ENCODE data around the gene GRIP1.

Gene GRIP1

GRCh38 chr12:66647034-66647691, 31.7 kb downstream of the GRIP1 start:
- no peak for DNase-seq (ENCODE audit: low read depth in 2 of 2)

- no peak for DNase-seq (ENCODE audit: low read depth in 2 of 2)
These were observed 34.7 kb downstream of the GRIP1 start for GRCh38 chr12:66644151-66644550.

- no peak for DNase-seq (ENCODE audit: low read depth in 2 of 2)
These were observed 38.0 kb downstream of the GRIP1 start for GRCh38 chr12:66640691-66641460.

- no peak for DNase-seq (ENCODE audit: low read depth in 2 of 2)
These were observed 40.2 kb downstream of the GRIP1 start for GRCh38 chr12:66638666-66639065.

GRCh38 chr12:66637699-66638301, 41.1 kb downstream of the GRIP1 start:
- no peak for DNase-seq (ENCODE audit: low read depth in 2 of 2)

GRCh38 chr12:66636771-66637170, 42.1 kb downstream of the GRIP1 start:
- DNase-seq (ENCODE audit: low read depth in 2 of 2): no peak

GRCh38 chr12:66633676-66634075, 45.2 kb downstream of the GRIP1 start:
- no peak for DNase-seq (ENCODE audit: low read depth in 2 of 2)

GRCh38 chr12:66629138-66629870, 49.6 kb downstream of the GRIP1 start:
- DNase-seq (ENCODE audit: low read depth in 2 of 2): no peak

- no peak for DNase-seq (ENCODE audit: low read depth in 2 of 2)
These were observed 50.9 kb downstream of the GRIP1 start for GRCh38 chr12:66627988-66628317.

GRCh38 chr12:66627270-66627987, 51.4 kb downstream of the GRIP1 start:
- no peak for DNase-seq (ENCODE audit: low read depth in 2 of 2)

- no peak for DNase-seq (ENCODE audit: low read depth in 2 of 2)
These were observed 54.1 kb downstream of the GRIP1 start for GRCh38 chr12:66624806-66625205.

- no peak for DNase-seq (ENCODE audit: low read depth in 2 of 2)
These were observed 55.4 kb downstream of the GRIP1 start for GRCh38 chr12:66623455-66623854.

- no peak for DNase-seq (ENCODE audit: low read depth in 2 of 2)
These were observed 58.2 kb downstream of the GRIP1 start for GRCh38 chr12:66620688-66621087.

GRCh38 chr12:66620026-66620425, 58.9 kb downstream of the GRIP1 start:
- DNase-seq (ENCODE audit: low read depth in 2 of 2): no peak

- DNase-seq (ENCODE audit: low read depth in 2 of 2): no peak
These were observed 60.9 kb downstream of the GRIP1 start for GRCh38 chr12:66617991-66618390.

GRCh38 chr12:66612090-66612775, 66.6 kb downstream of the GRIP1 start:
- DNase-seq (ENCODE audit: low read depth in 2 of 2): no peak

GRCh38 chr12:66607147-66607546, 71.7 kb downstream of the GRIP1 start:
- no peak for DNase-seq (ENCODE audit: low read depth in 2 of 2)

- DNase-seq (ENCODE audit: low read depth in 2 of 2): no peak
These were observed 73.6 kb downstream of the GRIP1 start for GRCh38 chr12:66605293-66605692.

- no peak for DNase-seq (ENCODE audit: low read depth in 2 of 2)
These were observed 74.8 kb downstream of the GRIP1 start for GRCh38 chr12:66603981-66604479.

- no peak for DNase-seq (ENCODE audit: low read depth in 2 of 2)
These were observed 75.4 kb downstream of the GRIP1 start for GRCh38 chr12:66603461-66603860.
